PC-3 (cell line): Measurements from ENCODE around the gene SDSL.

Experiments used
- EZH2 ChIP-seq: fragments of 300-600 bp; sonication (generic); IDR thresholded peaks from one replicate; pipeline ENCODE4 v1.6.1; 2017; ENCODE audit warnings: antibody characterized with exemption, mild to moderate bottlenecking, low read length; ENCODE audit not compliant: unreplicated experiment
- EZH2phosphoT487 ChIP-seq: fragments of 300-600 bp; sonication (generic); IDR thresholded peaks from 2 replicates; pipeline ENCODE4 v1.6.1; 2018; ENCODE audit warnings: mild to moderate bottlenecking, antibody characterized with exemption, low read length, borderline replicate concordance
- TF ChIP-seq, protein P1 (sequence below): fragments of 300-600 bp; sonication (generic); conservative IDR thresholded peaks from 2 replicates; pipeline ENCODE4 v1.5.1; 2017; ENCODE audit warnings: antibody characterized with exemption, low read depth, mild to moderate bottlenecking, low read length

DNA sequence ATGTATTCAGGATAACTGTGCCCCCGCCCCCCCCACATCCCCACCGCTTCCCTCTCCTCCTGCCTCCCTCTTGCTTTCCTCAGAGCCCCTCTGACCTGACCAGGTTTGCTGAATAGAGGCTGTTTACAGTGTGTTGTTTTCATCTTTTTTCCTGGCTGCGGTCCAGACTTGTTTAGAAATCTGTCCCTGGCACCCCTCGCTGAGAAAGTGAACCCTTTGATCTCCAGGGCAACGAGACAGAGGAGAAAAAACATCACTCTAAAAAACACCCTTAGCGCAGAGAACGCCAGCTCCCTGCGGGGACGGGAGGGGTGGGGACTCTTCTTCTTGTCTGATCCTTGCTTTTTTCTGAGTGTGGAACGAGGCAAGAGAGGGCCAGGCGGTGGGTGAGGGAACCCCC lies 41.0 kb upstream of the SDSL start:
- TF ChIP-seq, protein P1, sequence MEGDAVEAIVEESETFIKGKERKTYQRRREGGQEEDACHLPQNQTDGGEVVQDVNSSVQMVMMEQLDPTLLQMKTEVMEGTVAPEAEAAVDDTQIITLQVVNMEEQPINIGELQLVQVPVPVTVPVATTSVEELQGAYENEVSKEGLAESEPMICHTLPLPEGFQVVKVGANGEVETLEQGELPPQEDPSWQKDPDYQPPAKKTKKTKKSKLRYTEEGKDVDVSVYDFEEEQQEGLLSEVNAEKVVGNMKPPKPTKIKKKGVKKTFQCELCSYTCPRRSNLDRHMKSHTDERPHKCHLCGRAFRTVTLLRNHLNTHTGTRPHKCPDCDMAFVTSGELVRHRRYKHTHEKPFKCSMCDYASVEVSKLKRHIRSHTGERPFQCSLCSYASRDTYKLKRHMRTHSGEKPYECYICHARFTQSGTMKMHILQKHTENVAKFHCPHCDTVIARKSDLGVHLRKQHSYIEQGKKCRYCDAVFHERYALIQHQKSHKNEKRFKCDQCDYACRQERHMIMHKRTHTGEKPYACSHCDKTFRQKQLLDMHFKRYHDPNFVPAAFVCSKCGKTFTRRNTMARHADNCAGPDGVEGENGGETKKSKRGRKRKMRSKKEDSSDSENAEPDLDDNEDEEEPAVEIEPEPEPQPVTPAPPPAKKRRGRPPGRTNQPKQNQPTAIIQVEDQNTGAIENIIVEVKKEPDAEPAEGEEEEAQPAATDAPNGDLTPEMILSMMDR, result no peak
- TF ChIP-seq EZH2 (no peak), EZH2phosphoT487 (no peak)
